Trophoblast cell (in vitro differentiated cells and primary cell): ENCODE measurements around the gene MYH9.

ENCODE experiments used
- DNase-seq, 2 donors: peaks; one replicate each; pipeline ENCODE4 v3.0.0-alpha.2; 2016
- H2AFZ ChIP-seq: 2 replicates; pipeline ENCODE4 v1.6.1; 2013; ENCODE audit warnings: low read length, moderate library complexity, mild to moderate bottlenecking; ENCODE audit not compliant: insufficient read depth, poor library complexity
- H2AK5ac ChIP-seq: 2 replicates; pipeline ENCODE4 v1.6.1; 2013; ENCODE audit warnings: mild to moderate bottlenecking, low read length
- H2BK120ac ChIP-seq: 2 replicates; pipeline ENCODE4 v1.6.1; 2013; ENCODE audit warnings: low read length, mild to moderate bottlenecking, moderate library complexity; ENCODE audit not compliant: insufficient read depth, poor library complexity
- H2BK12ac ChIP-seq: 2 replicates; pipeline ENCODE4 v1.6.1; 2013; ENCODE audit warnings: mild to moderate bottlenecking, low read length, moderate library complexity
- H2BK5ac ChIP-seq: 2 replicates; pipeline ENCODE4 v1.6.1; 2013; ENCODE audit warnings: low read length, low read depth, moderate library complexity, mild to moderate bottlenecking; ENCODE audit not compliant: poor library complexity
- H3K14ac ChIP-seq: 2 replicates; pipeline ENCODE4 v1.6.1; 2013; ENCODE audit warnings: mild to moderate bottlenecking, low read length
- H3K18ac ChIP-seq: 2 replicates; pipeline ENCODE4 v1.6.1; 2013; ENCODE audit warnings: mild to moderate bottlenecking, low read length
- H3K23ac ChIP-seq: 2 replicates; pipeline ENCODE4 v1.6.1; 2013; ENCODE audit warnings: low read length
- H3K27ac ChIP-seq: 2 replicates; pipeline ENCODE4 v1.5.1; 2013; ENCODE audit warnings: low read depth, mild to moderate bottlenecking, inconsistent platforms, low read length, moderate library complexity
- H3K27me3 ChIP-seq: 2 replicates; pipeline ENCODE4 v1.6.1; 2013; ENCODE audit warnings: inconsistent platforms, mild to moderate bottlenecking, low read length, moderate library complexity; ENCODE audit not compliant: insufficient read depth
- H3K36me3 ChIP-seq, 2 experiments: 1 replicate in 1 of 2; 2 replicates in 1 of 2; pipeline ENCODE4 v1.6.1; 2013; ENCODE audit warnings: low read length in 2 of 2, mild to moderate bottlenecking in 2 of 2, moderate library complexity in 1 of 2; ENCODE audit not compliant: insufficient read depth in 2 of 2, control insufficient read depth in 1 of 2
- H3K4ac ChIP-seq: 2 replicates; pipeline ENCODE4 v1.6.1; 2013; ENCODE audit warnings: low read depth, mild to moderate bottlenecking, low read length, moderate library complexity
- H3K4me1 ChIP-seq, 2 experiments: 1 replicate in 1 of 2; 2 replicates in 1 of 2; pipeline ENCODE4 v1.6.1; 2013; ENCODE audit warnings: low read length in 2 of 2, mild to moderate bottlenecking in 2 of 2, moderate library complexity in 1 of 2; ENCODE audit not compliant: insufficient read depth in 2 of 2, control insufficient read depth in 1 of 2
- H3K4me2 ChIP-seq: 2 replicates; pipeline ENCODE4 v1.6.1; 2013; ENCODE audit warnings: inconsistent platforms, mild to moderate bottlenecking, low read length, moderate library complexity
- H3K4me3 ChIP-seq: 2 replicates; pipeline ENCODE4 v1.5.1; 2013; ENCODE audit warnings: mild to moderate bottlenecking, low read depth, low read length, inconsistent platforms
- H3K79me1 ChIP-seq: one replicate; pipeline ENCODE4 v1.6.1; 2013; ENCODE audit warnings: low read length
- H3K79me2 ChIP-seq: 2 replicates; pipeline ENCODE4 v1.6.1; 2013; ENCODE audit warnings: low read length, mild to moderate bottlenecking; ENCODE audit not compliant: control insufficient read depth, insufficient read depth, poor library complexity
- H3K9ac ChIP-seq: 2 replicates; pipeline ENCODE4 v1.6.1; 2013; ENCODE audit warnings: mild to moderate bottlenecking, low read length
- H3K9me3 ChIP-seq: 2 replicates; pipeline ENCODE4 v1.6.1; 2013; ENCODE audit warnings: low read depth, mild to moderate bottlenecking, control low read depth, inconsistent platforms, low read length; ENCODE audit not compliant: insufficient read depth
- H4K12ac ChIP-seq: 2 replicates; pipeline ENCODE4 v1.6.1; 2013; ENCODE audit warnings: low read depth, mild to moderate bottlenecking, low read length, moderate library complexity
- H4K8ac ChIP-seq: 2 replicates; pipeline ENCODE4 v1.6.1; 2013; ENCODE audit warnings: low read depth, mild to moderate bottlenecking, low read length, moderate library complexity
- H4K91ac ChIP-seq: one replicate; pipeline ENCODE4 v1.6.1; 2013; ENCODE audit warnings: low read depth, mild to moderate bottlenecking, low read length, moderate library complexity
- WGBS: extraction: QIAGEN DNeasy Blood & Tissue Kit; methylation state at CpG from one replicate; pipeline ENCODE4 v1.1.7; 2013; ENCODE audit warnings: missing lambda C conversion rate; ENCODE audit not compliant: insufficient read length, insufficient coverage; ENCODE audit errors: extremely low coverage; 5-methylcytosine and 5-hydroxymethylcytosine counted together

MYH9 gene

GRCh38 chr22:36376265-36376664, 11.5 kb downstream of the MYH9 start:
- Histone ChIP-seq H3K27me3 (no peaks in the 10 kb centered on the region), H3K79me1 (peaks cover 7% of the 10 kb centered on the region), H2AFZ (no peak overlapping the region), H4K91ac (no peak overlapping the region), H2AK5ac (no peak overlapping the region), H3K9me3 (no peaks in the 10 kb centered on the region), H2BK12ac (no peak overlapping the region), H3K23ac (no peak overlapping the region), H2BK120ac (no peak overlapping the region), H3K79me2 (peaks cover 54% of the 10 kb centered on the region), H3K18ac (no peak overlapping the region), H4K8ac (no peak overlapping the region), H3K14ac (no peak overlapping the region), H3K27ac (no peak overlapping the region), H3K4me1 (peaks cover 33 to 35% of the 10 kb centered on the region in 2 experiments), H3K4me2 (no peak overlapping the region), H3K4ac (peak overlapping the region; percentile 85), H3K36me3 (peaks cover 15 to 23% of the 10 kb centered on the region in 2 experiments), H3K4me3 (no peak overlapping the region), H3K9ac (no peak overlapping the region), H4K12ac (no peak overlapping the region), H2BK5ac (no peak overlapping the region)
- WGBS = no CpG with 5 or more reads among the region's 3 CpGs
- no peak for DNase-seq

GRCh38 chr22:36375071-36375980, 12.4 kb downstream of the MYH9 start:
- Histone ChIP-seq H3K9ac (no peak overlapping the region), H2BK120ac (no peak overlapping the region), H4K8ac (no peak overlapping the region), H3K27me3 (no peaks in the 10 kb centered on the region), H3K4ac (peak overlapping the region; percentile 73), H2BK5ac (peak overlapping the region; percentile 10), H3K27ac (peak overlapping the region; percentile 30), H3K4me2 (no peak overlapping the region), H3K14ac (peak overlapping the region; percentile 16), H2BK12ac (peak overlapping the region; percentile 9), H2AK5ac (no peak overlapping the region), H3K4me3 (no peak overlapping the region), H4K91ac (no peak overlapping the region), H3K18ac (peak overlapping the region; percentile 28), H3K79me2 (peaks cover 57% of the 10 kb centered on the region), H3K9me3 (peaks cover under 1% of the 10 kb centered on the region), H3K23ac (no peak overlapping the region), H3K4me1 (peaks cover 41 to 43% of the 10 kb centered on the region in 2 experiments), H3K36me3 (peaks cover 15 to 23% of the 10 kb centered on the region in 2 experiments), H2AFZ (peak overlapping the region; percentile 8), H3K79me1 (peaks cover 9% of the 10 kb centered on the region), H4K12ac (no peak overlapping the region)
- no CpG with 5 or more reads among the region's 9 CpGs for WGBS
- DNase-seq = no peak

- peak; percentile 86 for DNase-seq
- Histone ChIP-seq H4K91ac (no peak overlapping the region), H4K12ac (no peak overlapping the region), H2BK5ac (peak overlapping the region; percentile 10), H3K4me3 (no peak overlapping the region), H3K79me2 (peaks cover 54% of the 10 kb centered on the region), H3K4ac (peak overlapping the region; percentile 87), H3K27me3 (no peaks in the 10 kb centered on the region), H3K9ac (no peak overlapping the region), H3K27ac (peak overlapping the region; percentile 30), H3K18ac (peak overlapping the region; percentile 28), H2AFZ (no peak overlapping the region), H2AK5ac (no peak overlapping the region), H2BK120ac (no peak overlapping the region), H2BK12ac (no peak overlapping the region), H3K36me3 (peaks cover 15 to 21% of the 10 kb centered on the region in 2 experiments), H3K14ac (no peak overlapping the region), H3K4me2 (peak overlapping the region; percentile 4), H3K79me1 (peaks cover 11% of the 10 kb centered on the region), H3K9me3 (peaks cover 2% of the 10 kb centered on the region), H3K23ac (no peak overlapping the region), H4K8ac (no peak overlapping the region), H3K4me1 (peaks cover 44 to 45% of the 10 kb centered on the region in 2 experiments)
- no CpG with 5 or more reads among the region's 11 CpGs for WGBS
Observed at GRCh38 chr22:36374603-36375024, 13.2 kb downstream of the MYH9 start.

GRCh38 chr22:36373258-36373579, 14.5 kb downstream of the MYH9 start:
- Histone ChIP-seq H2BK120ac (no peak overlapping the region), H4K91ac (peak overlapping the region; percentile 16), H2AFZ (no peak overlapping the region), H2BK12ac (no peak overlapping the region), H3K23ac (no peak overlapping the region), H3K27ac (peak overlapping the region; percentile 53), H3K14ac (no peak overlapping the region), H3K79me2 (peaks cover 54% of the 10 kb centered on the region), H3K9ac (no peak overlapping the region), H3K4me1 (peaks cover 55 to 56% of the 10 kb centered on the region in 2 experiments), H3K4me2 (peak overlapping the region; percentile 30), H3K36me3 (peaks cover 15 to 21% of the 10 kb centered on the region in 2 experiments), H3K4ac (peak overlapping the region; percentile 100), H3K79me1 (peaks cover 22% of the 10 kb centered on the region), H3K18ac (no peak overlapping the region), H2AK5ac (no peak overlapping the region), H3K9me3 (peaks cover 2% of the 10 kb centered on the region), H3K4me3 (no peak overlapping the region), H4K12ac (no peak overlapping the region), H3K27me3 (no peaks in the 10 kb centered on the region), H2BK5ac (peak overlapping the region; percentile 50), H4K8ac (no peak overlapping the region)
- DNase-seq = peak in 1 of 2 donors; percentile 57
- WGBS = no CpG with 5 or more reads among the region's 7 CpGs
